ENCODE data around the gene DNAJC27. TPM values are rescaled to one million over a fixed set of nuclear protein-coding genes. Genes with fewer than 3 reads are reported as not detected.
"Not testable (repeated sequence)": the region's sequence is repeated elsewhere in the genome, so short reads cannot be mapped to it uniquely, and the experiment has no call there.

The DNAJC27 gene
- total RNA-seq, 4 donors from 2014 or later: 3.4 to 19.5 (median 11.2) TPM

GRCh38 chr2:25001325-25001637, 29.5 kb upstream of the DNAJC27 start:
- H3K4me3 ChIP-seq (ENCODE audit: low read depth, poor library complexity, severe bottlenecking): no peak overlapping the region
- intact Hi-C loops (cut with DNase I; ENCODE audit: low total_unique reads): no loop called here
- peak in 1 of 2 donors; percentile 39 for DNase-seq (ENCODE audit: low spot score in 2 of 2)
- TF ChIP-seq POLR2A (IDR thresholded peaks at IDR 0.05) (no peak), CTCF (IDR thresholded peaks at IDR 0.05) (no peak)
- 90 to 92% methylated on average over 7 of the region's 7 CpGs for WGBS, 2 donors

- intact Hi-C loops (cut with DNase I; ENCODE audit: low total_unique reads): no loop called here
- TF ChIP-seq POLR2A (IDR thresholded peaks at IDR 0.05) (no peak), CTCF (IDR thresholded peaks at IDR 0.05) (no peak)
- 67 to 68% methylated on average over 6 of the region's 6 CpGs for WGBS, 2 donors
- no peak overlapping the region for H3K4me3 ChIP-seq (ENCODE audit: low read depth, poor library complexity, severe bottlenecking)
- DNase-seq (ENCODE audit: low spot score in 2 of 2): peak in 1 of 2 donors; percentile 56
Observed at GRCh38 chr2:25000503-25001324, 29.0 kb upstream of the DNAJC27 start.

GRCh38 chr2:25000036-25000435, 28.3 kb upstream of the DNAJC27 start:
- no peak for DNase-seq (ENCODE audit: low spot score in 2 of 2)
- TF ChIP-seq CTCF (IDR thresholded peaks at IDR 0.05) (no peak), POLR2A (IDR thresholded peaks at IDR 0.05) (no peak)
- WGBS, 2 donors: 58 to 59% methylated on average over 4 of the region's 4 CpGs
- intact Hi-C loops (cut with DNase I; ENCODE audit: low total_unique reads): no loop called here
- no peak overlapping the region for H3K4me3 ChIP-seq (ENCODE audit: low read depth, poor library complexity, severe bottlenecking)

GRCh38 chr2:24999097-24999496, 27.3 kb upstream of the DNAJC27 start:
- 79 to 87% methylated on average over 8 of the region's 8 CpGs for WGBS, 2 donors
- H3K4me3 ChIP-seq (ENCODE audit: low read depth, poor library complexity, severe bottlenecking); intact Hi-C loops (cut with DNase I; ENCODE audit: low total_unique reads): not testable (repeated sequence)
- peak in 1 of 2 donors; percentile 23 for DNase-seq (ENCODE audit: low spot score in 2 of 2)

- no peak overlapping the region for H3K4me3 ChIP-seq (ENCODE audit: low read depth, poor library complexity, severe bottlenecking)
- intact Hi-C loops (cut with DNase I; ENCODE audit: low total_unique reads): no loop called here
- 83 to 86% methylated on average over 1 of the region's 1 CpG for WGBS, 2 donors
- TF ChIP-seq POLR2A (IDR thresholded peaks at IDR 0.05): no peak
- no peak for TF ChIP-seq CTCF (IDR thresholded peaks at IDR 0.05)
- no peak for DNase-seq (ENCODE audit: low spot score in 2 of 2)
Observed at GRCh38 chr2:24994146-24994724, 22.5 kb upstream of the DNAJC27 start.

GRCh38 chr2:24993406-24994145, 21.8 kb upstream of the DNAJC27 start:
- TF ChIP-seq POLR2A (IDR thresholded peaks at IDR 0.05): no peak
- no peak for TF ChIP-seq CTCF (IDR thresholded peaks at IDR 0.05)
- 37 to 45% methylated on average over 6 of the region's 6 CpGs for WGBS, 2 donors
- no peak overlapping the region for H3K4me3 ChIP-seq (ENCODE audit: low read depth, poor library complexity, severe bottlenecking)
- intact Hi-C loops (cut with DNase I; ENCODE audit: low total_unique reads): no loop called here
- DNase-seq (ENCODE audit: low spot score in 2 of 2): no peak
